Measurements from ENCODE around the gene MYO1F. TPM values are rescaled to one million over a fixed set of nuclear protein-coding genes. Genes with fewer than 3 reads are reported as not detected.

The MYO1F gene
- total and polyA plus RNA-seq, 10 of the 15 experiments (the other 5 are each of a cell fraction or from before 2014, with no cell fraction given): 3.5 to 49.4 (median 31.3) TPM

- TF ChIP-seq CEBPZ (IDR thresholded peaks at IDR 0.05; ENCODE audit: low read depth, low read length) (no peak), NR2F1 (conservative IDR thresholded peaks at IDR 0.05) (peak; percentile 51), IKZF1 (conservative IDR thresholded peaks at IDR 0.05) (peak; percentile 91), SIN3A (IDR thresholded peaks at IDR 0.05; ENCODE audit: low read depth, low read length) (no peak), ZBTB40 (IDR thresholded peaks at IDR 0.05; ENCODE audit: borderline replicate concordance) (no peak), E4F1 (IDR thresholded peaks at IDR 0.05; ENCODE audit: borderline replicate concordance, partially characterized antibody) (no peak), USF1 (IDR thresholded peaks at IDR 0.05; ENCODE audit: borderline replicate concordance, extremely low read length, insufficient read depth, low read depth, low read length) (peak; percentile 80), YY1 (IDR thresholded peaks at IDR 0.05; ENCODE audit: low read depth, low read length) (peak; percentile 49; the same call in 1 of the 2 replicates), RAD51 (IDR thresholded peaks at IDR 0.05) (peak; percentile 47; the same call in 1 of the 2 replicates), MXI1 (IDR thresholded peaks at IDR 0.05; ENCODE audit: low read depth, low read length) (peak; percentile 63; the same call in 1 of the 2 replicates), DPF2 (IDR thresholded peaks at IDR 0.05) (peak; percentile 72), CTCF (IDR thresholded peaks at IDR 0.05 in 2 of 3, conservative IDR thresholded peaks at IDR 0.05 in 1 of 3; ENCODE audit: control insufficient read depth in 2 of 3, extremely low read depth in 1 of 3, insufficient read depth in 1 of 3, low read depth in 3 of 3, low read length in 3 of 3) (peak; percentile 76 to 87 (median 77)), ESRRA (IDR thresholded peaks at IDR 0.05; ENCODE audit: low read length) (no peak), STAT3 (IDR thresholded peaks at IDR 0.05; ENCODE audit: low read depth, low read length) (no peak), MYC (IDR thresholded peaks at IDR 0.05; ENCODE audit: insufficient read depth, insufficient read length, insufficient replicate concordance, low read length, severe bottlenecking) (peak; percentile 73)
Measured at GRCh38 chr19:8505680-8506401, 71.4 kb downstream of the MYO1F start (continued).
